Right lobe of liver (tissue), 4 donors: ENCODE results near the gene DUSP2.

ENCODE experiments used
- CTCF ChIP-seq, 4 donors: fragments of 200-600 bp in 3 of 4; fragments of 450-650 bp in 1 of 4; IDR thresholded peaks; one replicate each; pipeline versions ENCODE4 v1.5.1 to v1.8.0; 2016 to 2022; ENCODE audit warnings: antibody characterized with exemption in 4 of 4, mild to moderate bottlenecking in 2 of 4
- POLR2A ChIP-seq: fragments of 450-650 bp; IDR thresholded peaks from one replicate; pipeline ENCODE4 v1.6.1; 2017; ENCODE audit warnings: antibody characterized with exemption, mild to moderate bottlenecking
- donor health status: DM: no; HTN: no; CAD: no.
- donor health status: DM: no; HTN: no; CAD: no.
- donor health status: DM: no; HTN: yes; CAD: no.

- TF ChIP-seq POLR2A = no peak
- TF ChIP-seq CTCF (IDR thresholded peaks at IDR 0.05) = no peak
Observed at GRCh38 chr2:96118698-96119388, 26.4 kb downstream of the DUSP2 start.
